ENCODE measurements around the gene APEH. TPM values are rescaled to one million over a fixed set of nuclear protein-coding genes. Genes with fewer than 3 reads are reported as not detected.

APEH gene
- total and polyA plus RNA-seq, 2 of the 13 experiments (the other 11 are each of a cell fraction or from before 2014, with no cell fraction given) = 116 to 130 TPM

DNA sequence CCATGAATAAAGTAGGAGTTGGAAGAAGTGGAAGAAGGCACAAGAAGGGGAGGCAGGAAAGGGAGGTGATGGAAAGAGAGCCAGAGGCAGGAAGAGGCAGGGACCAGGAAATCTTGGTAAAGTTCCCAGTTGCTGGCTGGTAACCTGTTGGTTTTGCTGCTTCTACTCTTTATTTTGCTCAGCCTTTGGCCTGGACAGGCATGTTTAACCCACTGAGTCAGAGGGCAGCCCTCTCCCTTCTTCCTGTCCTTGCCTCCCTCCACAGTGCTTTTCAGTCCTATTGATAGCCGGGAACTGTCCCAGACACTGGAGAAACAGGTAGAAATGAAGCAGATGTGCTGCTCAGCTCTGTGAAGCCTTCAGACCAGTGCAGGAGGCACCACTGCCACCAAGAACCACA, 43.4 kb upstream of the APEH start:
- H3K4me2 ChIP-seq (ENCODE audit: low read depth, low read length) = no peak overlapping the region
- FAIRE-seq (no peak), ATAC-seq (no peak), DNase-seq (ENCODE audit: low spot score) (no peak)
- in situ Hi-C loops (cut with HindIII; ENCODE audit: extremely low pct_ligation_motif_present, low pct_unique_long_range_greater_than_20kb) (no loop called here), intact Hi-C loops (cut with micrococcal nuclease; ENCODE audit: unreplicated experiment) (no loop called here)
- ChIA-PET POLR2A (no interaction called here), CTCF (ENCODE audit: low intra/inter-chr PET ratio, low total read pairs) (no interaction called here)
- no peaks in the 10 kb centered on the region for H3K27me3 ChIP-seq (ENCODE audit: control insufficient read depth in 1 of 2, insufficient read depth in 2 of 2, low read length in 2 of 2)
- no peaks in the 10 kb centered on the region for H3K79me2 ChIP-seq (ENCODE audit: insufficient read depth, low read length)
- H3K4me1 ChIP-seq (ENCODE audit: insufficient read depth, low read length) = no peaks in the 10 kb centered on the region
- H3K9ac ChIP-seq (ENCODE audit: insufficient read depth, low read depth, low read length) = no peak overlapping the region
- H4K20me1 ChIP-seq (ENCODE audit: insufficient read depth, low read length) = no peaks in the 10 kb centered on the region
- TF ChIP-seq NFE2L1 (CRISPR knock-in tag; IDR thresholded peaks at IDR 0.05; ENCODE audit: borderline replicate concordance) = no peak
- no peak overlapping the region for H3K27ac ChIP-seq (ENCODE audit: extremely low read length, insufficient read depth, low read length)
- no peaks in the 10 kb centered on the region for H3K9me3 ChIP-seq (ENCODE audit: low read length)
- no peaks in the 10 kb centered on the region; a peak in 1 of 5 replicates for H3K36me3 ChIP-seq (replicated peaks in 1 of 2; ENCODE audit: control insufficient read depth in 1 of 2, insufficient read depth in 2 of 2, low read length in 2 of 2)
- H2AFZ ChIP-seq (ENCODE audit: low read length) = no peak overlapping the region
- H3K4me3 ChIP-seq (replicated peaks in 1 of 3; ENCODE audit: insufficient read depth in 1 of 3, low read depth in 2 of 3, low read length in 3 of 3) = no peak overlapping the region
- 100% methylated on average over 1 of the region's 1 CpG for WGBS (ENCODE audit: low lambda C conversion rate)
- no TSS peak for BruUV-seq (replicated peaks)

- no peak overlapping the region for H3K27ac ChIP-seq (ENCODE audit: extremely low read length, insufficient read depth, low read length)
- intact Hi-C loops (cut with micrococcal nuclease; ENCODE audit: unreplicated experiment) (no loop called here), in situ Hi-C loops (cut with HindIII; ENCODE audit: extremely low pct_ligation_motif_present, low pct_unique_long_range_greater_than_20kb) (no loop called here)
- ChIA-PET POLR2A (no interaction called here), CTCF (ENCODE audit: low intra/inter-chr PET ratio, low total read pairs) (no interaction called here)
- H3K4me3 ChIP-seq (replicated peaks in 1 of 3; ENCODE audit: insufficient read depth in 1 of 3, low read depth in 2 of 3, low read length in 3 of 3) = no peak overlapping the region
- no peak overlapping the region for H2AFZ ChIP-seq (ENCODE audit: low read length)
- no peaks in the 10 kb centered on the region for H3K27me3 ChIP-seq (ENCODE audit: control insufficient read depth in 1 of 2, insufficient read depth in 2 of 2, low read length in 2 of 2)
- H3K79me2 ChIP-seq (ENCODE audit: insufficient read depth, low read length) = no peaks in the 10 kb centered on the region
- DNase-seq (ENCODE audit: low spot score) (no peak), FAIRE-seq (no peak), ATAC-seq (no peak)
- WGBS (ENCODE audit: low lambda C conversion rate) = 89% methylated on average over 3 of the region's 3 CpGs
- no peaks in the 10 kb centered on the region for H4K20me1 ChIP-seq (ENCODE audit: insufficient read depth, low read length)
- TF ChIP-seq ATF1 (CRISPR knock-in tag; IDR thresholded peaks at IDR 0.05) (no peak), ELF1 (CRISPR knock-in tag; IDR thresholded peaks at IDR 0.05) (no peak), ZFAT (CRISPR knock-in tag; conservative IDR thresholded peaks at IDR 0.05) (no peak)
- TF ChIP-seq, protein P1, sequence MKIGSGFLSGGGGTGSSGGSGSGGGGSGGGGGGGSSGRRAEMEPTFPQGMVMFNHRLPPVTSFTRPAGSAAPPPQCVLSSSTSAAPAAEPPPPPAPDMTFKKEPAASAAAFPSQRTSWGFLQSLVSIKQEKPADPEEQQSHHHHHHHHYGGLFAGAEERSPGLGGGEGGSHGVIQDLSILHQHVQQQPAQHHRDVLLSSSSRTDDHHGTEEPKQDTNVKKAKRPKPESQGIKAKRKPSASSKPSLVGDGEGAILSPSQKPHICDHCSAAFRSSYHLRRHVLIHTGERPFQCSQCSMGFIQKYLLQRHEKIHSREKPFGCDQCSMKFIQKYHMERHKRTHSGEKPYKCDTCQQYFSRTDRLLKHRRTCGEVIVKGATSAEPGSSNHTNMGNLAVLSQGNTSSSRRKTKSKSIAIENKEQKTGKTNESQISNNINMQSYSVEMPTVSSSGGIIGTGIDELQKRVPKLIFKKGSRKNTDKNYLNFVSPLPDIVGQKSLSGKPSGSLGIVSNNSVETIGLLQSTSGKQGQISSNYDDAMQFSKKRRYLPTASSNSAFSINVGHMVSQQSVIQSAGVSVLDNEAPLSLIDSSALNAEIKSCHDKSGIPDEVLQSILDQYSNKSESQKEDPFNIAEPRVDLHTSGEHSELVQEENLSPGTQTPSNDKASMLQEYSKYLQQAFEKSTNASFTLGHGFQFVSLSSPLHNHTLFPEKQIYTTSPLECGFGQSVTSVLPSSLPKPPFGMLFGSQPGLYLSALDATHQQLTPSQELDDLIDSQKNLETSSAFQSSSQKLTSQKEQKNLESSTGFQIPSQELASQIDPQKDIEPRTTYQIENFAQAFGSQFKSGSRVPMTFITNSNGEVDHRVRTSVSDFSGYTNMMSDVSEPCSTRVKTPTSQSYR (CRISPR knock-in tag; IDR thresholded peaks at IDR 0.05; ENCODE audit: borderline replicate concordance) = 0 out of 2 replicates have a peak, but pooled peaks have one; percentile 37
- TF ChIP-seq, protein P2, sequence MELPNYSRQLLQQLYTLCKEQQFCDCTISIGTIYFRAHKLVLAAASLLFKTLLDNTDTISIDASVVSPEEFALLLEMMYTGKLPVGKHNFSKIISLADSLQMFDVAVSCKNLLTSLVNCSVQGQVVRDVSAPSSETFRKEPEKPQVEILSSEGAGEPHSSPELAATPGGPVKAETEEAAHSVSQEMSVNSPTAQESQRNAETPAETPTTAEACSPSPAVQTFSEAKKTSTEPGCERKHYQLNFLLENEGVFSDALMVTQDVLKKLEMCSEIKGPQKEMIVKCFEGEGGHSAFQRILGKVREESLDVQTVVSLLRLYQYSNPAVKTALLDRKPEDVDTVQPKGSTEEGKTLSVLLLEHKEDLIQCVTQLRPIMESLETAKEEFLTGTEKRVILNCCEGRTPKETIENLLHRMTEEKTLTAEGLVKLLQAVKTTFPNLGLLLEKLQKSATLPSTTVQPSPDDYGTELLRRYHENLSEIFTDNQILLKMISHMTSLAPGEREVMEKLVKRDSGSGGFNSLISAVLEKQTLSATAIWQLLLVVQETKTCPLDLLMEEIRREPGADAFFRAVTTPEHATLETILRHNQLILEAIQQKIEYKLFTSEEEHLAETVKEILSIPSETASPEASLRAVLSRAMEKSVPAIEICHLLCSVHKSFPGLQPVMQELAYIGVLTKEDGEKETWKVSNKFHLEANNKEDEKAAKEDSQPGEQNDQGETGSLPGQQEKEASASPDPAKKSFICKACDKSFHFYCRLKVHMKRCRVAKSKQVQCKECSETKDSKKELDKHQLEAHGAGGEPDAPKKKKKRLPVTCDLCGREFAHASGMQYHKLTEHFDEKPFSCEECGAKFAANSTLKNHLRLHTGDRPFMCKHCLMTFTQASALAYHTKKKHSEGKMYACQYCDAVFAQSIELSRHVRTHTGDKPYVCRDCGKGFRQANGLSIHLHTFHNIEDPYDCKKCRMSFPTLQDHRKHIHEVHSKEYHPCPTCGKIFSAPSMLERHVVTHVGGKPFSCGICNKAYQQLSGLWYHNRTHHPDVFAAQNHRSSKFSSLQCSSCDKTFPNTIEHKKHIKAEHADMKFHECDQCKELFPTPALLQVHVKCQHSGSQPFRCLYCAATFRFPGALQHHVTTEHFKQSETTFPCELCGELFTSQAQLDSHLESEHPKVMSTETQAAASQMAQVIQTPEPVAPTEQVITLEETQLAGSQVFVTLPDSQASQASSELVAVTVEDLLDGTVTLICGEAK (IDR thresholded peaks at IDR 0.05) = no peak
- TF ChIP-seq, protein P2 (CRISPR knock-in tag; IDR thresholded peaks at IDR 0.05) = no peak
- H3K4me1 ChIP-seq (ENCODE audit: insufficient read depth, low read length) = no peaks in the 10 kb centered on the region
- no peak overlapping the region for H3K9ac ChIP-seq (ENCODE audit: insufficient read depth, low read depth, low read length)
- no TSS peak for BruUV-seq (replicated peaks)
- no peak overlapping the region for H3K4me2 ChIP-seq (ENCODE audit: low read depth, low read length)
- H3K36me3 ChIP-seq (replicated peaks in 1 of 2; ENCODE audit: control insufficient read depth in 1 of 2, insufficient read depth in 2 of 2, low read length in 2 of 2) = no peaks in the 10 kb centered on the region; a peak in 1 of 5 replicates
- H3K9me3 ChIP-seq (ENCODE audit: low read length) = no peaks in the 10 kb centered on the region
Measured at GRCh38 chr3:49634736-49635135, 39.4 kb upstream of the APEH start.
